ENCODE results near the gene PLA1A. TPM values are rescaled to one million over a fixed set of nuclear protein-coding genes. Genes with fewer than 3 reads are reported as not detected.

PLA1A gene, protein sequence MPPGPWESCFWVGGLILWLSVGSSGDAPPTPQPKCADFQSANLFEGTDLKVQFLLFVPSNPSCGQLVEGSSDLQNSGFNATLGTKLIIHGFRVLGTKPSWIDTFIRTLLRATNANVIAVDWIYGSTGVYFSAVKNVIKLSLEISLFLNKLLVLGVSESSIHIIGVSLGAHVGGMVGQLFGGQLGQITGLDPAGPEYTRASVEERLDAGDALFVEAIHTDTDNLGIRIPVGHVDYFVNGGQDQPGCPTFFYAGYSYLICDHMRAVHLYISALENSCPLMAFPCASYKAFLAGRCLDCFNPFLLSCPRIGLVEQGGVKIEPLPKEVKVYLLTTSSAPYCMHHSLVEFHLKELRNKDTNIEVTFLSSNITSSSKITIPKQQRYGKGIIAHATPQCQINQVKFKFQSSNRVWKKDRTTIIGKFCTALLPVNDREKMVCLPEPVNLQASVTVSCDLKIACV
- total RNA-seq (2022) (0.46 and 0.75 TPM in 2 replicates), Bru-seq, nascent RNA (percentile 21 among the genes with signal in this experiment), BruChase-seq, experiment 1, labeled RNA remaining after a 2-hour chase (percentile 25 among the genes with signal in this experiment), BruChase-seq, experiment 2, labeled RNA remaining after a 6-hour chase (percentile 24 among the genes with signal in this experiment)
- long read RNA-seq, partial matches to known transcripts, result 0 of 1 reads
- long read RNA-seq, other reads (novel, unspliced or antisense), result 1 of 1 reads

DNA sequence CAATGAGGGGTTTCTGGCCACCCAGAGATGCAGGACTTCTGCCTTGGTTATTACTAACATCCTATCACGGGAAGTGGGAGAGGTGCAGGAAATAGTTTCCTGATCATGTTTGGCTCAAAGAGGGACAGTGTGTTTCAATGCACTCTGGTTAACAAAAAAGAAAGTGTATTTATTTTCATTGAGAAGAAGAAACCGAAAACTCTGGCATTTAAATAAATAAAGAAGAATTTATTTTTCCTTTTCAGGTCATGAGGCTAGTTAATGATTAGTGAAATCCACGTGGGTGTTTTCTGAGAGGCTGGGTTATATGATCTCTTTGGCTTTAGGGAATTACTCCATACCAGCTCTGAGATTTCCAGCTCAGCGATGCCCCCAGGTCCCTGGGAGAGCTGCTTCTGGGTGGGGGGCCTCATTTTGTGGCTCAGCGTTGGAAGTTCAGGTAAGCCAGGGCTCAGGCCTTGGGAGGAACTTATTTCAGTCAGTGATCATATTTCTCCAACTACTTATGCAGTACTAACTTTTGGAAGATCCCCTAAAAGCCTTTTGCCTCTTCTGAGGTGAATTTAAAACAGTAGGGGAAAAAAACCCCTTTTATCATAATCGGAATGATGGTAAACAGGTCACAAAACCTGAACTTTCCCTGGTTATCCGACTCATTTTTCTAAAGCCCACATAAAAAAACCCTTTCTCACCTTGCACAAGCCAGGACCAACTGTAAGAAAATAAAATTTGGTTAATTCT lies at the start of gene PLA1A:
Gene PLA1A, plus strand, starts transcription at position 338 of the 741 bp plus-strand sequence. Its CDS starts 29 bp downstream, at position 367.
- Mint-ChIP-seq H3K9me3 (ENCODE audit: unreplicated experiment) (no peaks in the 10 kb centered on the region), H3K27me3 (ENCODE audit: insufficient read depth, unreplicated experiment) (no peaks in the 10 kb centered on the region), H3K4me1 (ENCODE audit: low read depth, unreplicated experiment) (no peaks in the 10 kb centered on the region), H3K27ac (ENCODE audit: unreplicated experiment) (no peak within 1 kb of the TSS), H3K4me3 (ENCODE audit: unreplicated experiment) (no peak within 1 kb of the TSS), H3K36me3 (ENCODE audit: insufficient read depth, unreplicated experiment) (no peaks in the 10 kb centered on the region)
- TF ChIP-seq, protein P1, sequence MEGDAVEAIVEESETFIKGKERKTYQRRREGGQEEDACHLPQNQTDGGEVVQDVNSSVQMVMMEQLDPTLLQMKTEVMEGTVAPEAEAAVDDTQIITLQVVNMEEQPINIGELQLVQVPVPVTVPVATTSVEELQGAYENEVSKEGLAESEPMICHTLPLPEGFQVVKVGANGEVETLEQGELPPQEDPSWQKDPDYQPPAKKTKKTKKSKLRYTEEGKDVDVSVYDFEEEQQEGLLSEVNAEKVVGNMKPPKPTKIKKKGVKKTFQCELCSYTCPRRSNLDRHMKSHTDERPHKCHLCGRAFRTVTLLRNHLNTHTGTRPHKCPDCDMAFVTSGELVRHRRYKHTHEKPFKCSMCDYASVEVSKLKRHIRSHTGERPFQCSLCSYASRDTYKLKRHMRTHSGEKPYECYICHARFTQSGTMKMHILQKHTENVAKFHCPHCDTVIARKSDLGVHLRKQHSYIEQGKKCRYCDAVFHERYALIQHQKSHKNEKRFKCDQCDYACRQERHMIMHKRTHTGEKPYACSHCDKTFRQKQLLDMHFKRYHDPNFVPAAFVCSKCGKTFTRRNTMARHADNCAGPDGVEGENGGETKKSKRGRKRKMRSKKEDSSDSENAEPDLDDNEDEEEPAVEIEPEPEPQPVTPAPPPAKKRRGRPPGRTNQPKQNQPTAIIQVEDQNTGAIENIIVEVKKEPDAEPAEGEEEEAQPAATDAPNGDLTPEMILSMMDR (IDR thresholded peaks at IDR 0.05; ENCODE audit: insufficient read depth in 1 of 2, low read depth in 1 of 2, low read length in 1 of 2, severe bottlenecking in 1 of 2, unreplicated experiment in 1 of 2), result no peak
- POLR2A ChIA-PET, result no interaction called here
- CTCF ChIA-PET, result no interaction called here
- Histone ChIP-seq H3K27me3 (replicated peaks; ENCODE audit: control insufficient read depth, insufficient read depth, low read length) (no peaks in the 10 kb centered on the region), H3K4me3 (ENCODE audit: low read depth, low read length) (no peak within 1 kb of the TSS), H3K36me3 (ENCODE audit: control insufficient read depth, insufficient read depth, low read length) (no peaks in the 10 kb centered on the region), H3K9me3 (no peaks in the 10 kb centered on the region), H3K4me1 (peaks cover 7% of the 10 kb centered on the region; the same call in 1 of the 2 replicates)
- BruUV-seq (replicated peaks), result no TSS peak
- intact Hi-C loops (cut with micrococcal nuclease; ENCODE audit: unreplicated experiment), result no loop called here
- peak in 1 of 2 experiments; percentile 23 for DNase-seq

DNA sequence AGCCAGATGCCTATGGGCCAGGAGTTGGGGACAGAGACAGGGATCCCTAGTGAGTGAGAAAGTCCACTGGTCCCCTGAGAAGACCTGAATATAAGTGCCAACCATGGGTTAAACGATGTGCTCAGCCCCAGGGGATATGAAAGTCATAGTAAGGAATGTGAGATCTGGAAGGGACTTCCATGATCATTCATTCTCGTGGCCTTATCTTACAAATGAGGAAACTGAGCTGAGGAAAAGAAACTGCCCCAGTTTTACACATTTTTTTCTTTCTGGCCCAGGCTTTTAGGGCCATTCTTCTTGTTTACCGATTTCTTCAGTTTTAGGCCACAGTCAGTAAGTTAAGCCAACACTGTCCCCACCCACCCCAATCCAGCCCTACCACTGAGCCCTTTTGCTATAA lies 49.3 kb upstream of the PLA1A start:
- H3K36me3 Mint-ChIP-seq (ENCODE audit: insufficient read depth, unreplicated experiment), result no peaks in the 10 kb centered on the region

More for the DNA sequence above, 49.3 kb upstream of the PLA1A start:
- Histone ChIP-seq H3K9me3 (no peaks in the 10 kb centered on the region), H3K36me3 (ENCODE audit: control insufficient read depth, insufficient read depth, low read length) (no peaks in the 10 kb centered on the region), H3K27me3 (replicated peaks; ENCODE audit: control insufficient read depth, insufficient read depth, low read length) (no peaks in the 10 kb centered on the region), H3K4me1 (no peaks in the 10 kb centered on the region), H3K4me3 (ENCODE audit: low read depth, low read length) (no peak overlapping the region)
- intact Hi-C loops (cut with micrococcal nuclease; ENCODE audit: unreplicated experiment), result no loop called here
- H3K4me3 Mint-ChIP-seq (ENCODE audit: unreplicated experiment), result no peak overlapping the region
- DNase-seq, result no peak
- H3K4me1 Mint-ChIP-seq (ENCODE audit: low read depth, unreplicated experiment), result no peaks in the 10 kb centered on the region
- no peaks in the 10 kb centered on the region for H3K9me3 Mint-ChIP-seq (ENCODE audit: unreplicated experiment)
- TF ChIP-seq, protein P1 (IDR thresholded peaks at IDR 0.05; ENCODE audit: insufficient read depth in 1 of 2, low read depth in 1 of 2, low read length in 1 of 2, severe bottlenecking in 1 of 2, unreplicated experiment in 1 of 2), result no peak
- no peak overlapping the region for H3K27ac Mint-ChIP-seq (ENCODE audit: unreplicated experiment)
- H3K27me3 Mint-ChIP-seq (ENCODE audit: insufficient read depth, unreplicated experiment), result no peaks in the 10 kb centered on the region
- CTCF ChIA-PET, result no interaction called here
- POLR2A ChIA-PET, result no interaction called here
- no TSS peak for BruUV-seq (replicated peaks)

Measured in Caco-2 (cell line).